Body of pancreas (tissue), 4 donors: ENCODE data around the gene KDM4C. TPM values are rescaled to one million over a fixed set of nuclear protein-coding genes. Genes with fewer than 3 reads are reported as not detected.

Experiments used
- ATAC-seq: fragments of 150-250 bp; one replicate; pipeline ENCODE4 v1.9.1; 2016
- DNase-seq, 4 donors: peaks; one replicate each; pipeline ENCODE4 v3.0.0-alpha.2; 2019
- H3K27ac ChIP-seq, 4 donors: fragments of 200-600 bp; sonication (generic); 1 replicate in 3 of 4; 2 replicates in 1 of 4; pipeline versions ENCODE4 v1.5.1 to v1.6.1; 2016 to 2019; ENCODE audit warnings: mild to moderate bottlenecking in 1 of 4, mixed read lengths in 1 of 4, moderate library complexity in 1 of 4
- H3K27me3 ChIP-seq, 2 donors: fragments of 200-600 bp; sonication (generic); one replicate each; pipeline ENCODE4 v1.6.0; 2016; ENCODE audit warnings: mild to moderate bottlenecking in 1 of 2
- H3K36me3 ChIP-seq, 2 donors: fragments of 200-600 bp; sonication (generic); replicated peaks in 1 of 2; 2 replicates each; pipeline ENCODE4 v1.5.1; 2016; ENCODE audit warnings: low read depth in 2 of 2; ENCODE audit not compliant: insufficient read depth in 1 of 2
- H3K4me1 ChIP-seq: fragments of 200-600 bp; sonication (generic); one replicate; pipeline ENCODE4 v1.6.0; 2016
- H3K4me3 ChIP-seq, 2 donors: fragments of 200-600 bp; sonication (generic); 1 replicate in 1 of 2; 2 replicates in 1 of 2; pipeline ENCODE4 v1.5.1; 2016 to 2019
- H3K9me3 ChIP-seq, 3 donors: fragments of 200-600 bp; sonication (generic); 1 replicate in 2 of 3; 2 replicates in 1 of 3; pipeline ENCODE4 v1.5.1; 2016
- CTCF ChIP-seq, 7 experiments: fragments of 450-650 bp in 4 of 7; fragments of 200-600 bp in 3 of 7; sonication (generic) in 3 of 7; IDR thresholded peaks; one replicate each; pipeline ENCODE4 v1.5.1; 2016 to 2019; ENCODE audit warnings: antibody characterized with exemption in 7 of 7
- POLR2A ChIP-seq, 3 donors: fragments of 450-650 bp; IDR thresholded peaks; one replicate each; pipeline ENCODE4 v1.6.1; 2016; ENCODE audit warnings: antibody characterized with exemption in 3 of 3, mild to moderate bottlenecking in 2 of 3
- WGBS, 2 donors: methylation state at CpG; one replicate each; pipeline ENCODE4 v1.1.5; 2017; 5-methylcytosine and 5-hydroxymethylcytosine counted together
- intact Hi-C: fragments of 100-400 bp; cut with DNase I; formaldehyde crosslinking; loops from one replicate; pipeline ENCODE4 v1.15.1; 2023
- total RNA-seq, 2 donors: library from RNA; depleted of rRNA; stranded (reverse); fragments of >200 nt; gene quantifications; one replicate each; pipeline ENCODE4 v1.1.0, GENCODE V29; 2016

Gene KDM4C
- total RNA-seq, 2 donors from 2014 or later = 40.5 to 48.5 TPM

GRCh38 chr9:7145361-7146069 lies 387.7 kb downstream of the KDM4C start:
- no peak for DNase-seq
- TF ChIP-seq CTCF (IDR thresholded peaks at IDR 0.05) (no peak), POLR2A (IDR thresholded peaks at IDR 0.05) (no peak)
- H3K27me3 ChIP-seq = no peaks in the 10 kb centered on the region
- H3K36me3 ChIP-seq = no peaks in the 10 kb centered on the region
- H3K4me3 ChIP-seq = no peak overlapping the region
- no peaks in the 10 kb centered on the region for H3K4me1 ChIP-seq
- 93 to 94% methylated on average over 8 of the region's 8 CpGs for WGBS, 2 donors
- no peak for ATAC-seq
- intact Hi-C loops = no loop called here
- H3K27ac ChIP-seq = no peak overlapping the region
- no peaks in the 10 kb centered on the region for H3K9me3 ChIP-seq

GRCh38 chr9:7146582-7146981 lies 388.8 kb downstream of the KDM4C start:
- ATAC-seq = no peak
- intact Hi-C loops = no loop called here
- Histone ChIP-seq H3K27ac (no peak overlapping the region), H3K36me3 (no peaks in the 10 kb centered on the region), H3K27me3 (no peaks in the 10 kb centered on the region), H3K4me1 (no peaks in the 10 kb centered on the region), H3K9me3 (no peaks in the 10 kb centered on the region), H3K4me3 (no peak overlapping the region)
- TF ChIP-seq POLR2A (IDR thresholded peaks at IDR 0.05) (no peak), CTCF (IDR thresholded peaks at IDR 0.05) (no peak)
- DNase-seq = no peak
- WGBS, 2 donors = 69 to 71% methylated on average over 5 of the region's 5 CpGs

GRCh38 chr9:7147121-7148090 lies 389.6 kb downstream of the KDM4C start:
- WGBS, 2 donors = 85 to 88% methylated on average over 5 to 14 of the region's 14 CpGs
- Histone ChIP-seq H3K4me3 (no peak overlapping the region), H3K27me3 (no peaks in the 10 kb centered on the region), H3K9me3 (no peaks in the 10 kb centered on the region), H3K36me3 (no peaks in the 10 kb centered on the region), H3K27ac (no peak overlapping the region), H3K4me1 (no peaks in the 10 kb centered on the region)
- intact Hi-C loops = no loop called here
- ATAC-seq (no peak), DNase-seq (peak in 1 of 4 donors; percentile 13)
- TF ChIP-seq POLR2A (IDR thresholded peaks at IDR 0.05) (no peak), CTCF (IDR thresholded peaks at IDR 0.05) (no peak)

- no peaks in the 10 kb centered on the region for H3K27me3 ChIP-seq
- no peak for TF ChIP-seq POLR2A (IDR thresholded peaks at IDR 0.05)
- no peak for TF ChIP-seq CTCF (IDR thresholded peaks at IDR 0.05)
- intact Hi-C loops = no loop called here
- H3K4me3 ChIP-seq = no peak overlapping the region
- H3K36me3 ChIP-seq = no peaks in the 10 kb centered on the region
- no peak for DNase-seq
- 90 to 96% methylated on average over 5 to 7 of the region's 7 CpGs for WGBS, 2 donors
- H3K27ac ChIP-seq = no peak overlapping the region
- no peaks in the 10 kb centered on the region for H3K9me3 ChIP-seq
- ATAC-seq = no peak
- H3K4me1 ChIP-seq = peaks cover 4% of the 10 kb centered on the region
Measured at GRCh38 chr9:7148243-7148765, 390.5 kb downstream of the KDM4C start.
